ENCODE data around the gene GNB1L.

GNB1L gene

DNA sequence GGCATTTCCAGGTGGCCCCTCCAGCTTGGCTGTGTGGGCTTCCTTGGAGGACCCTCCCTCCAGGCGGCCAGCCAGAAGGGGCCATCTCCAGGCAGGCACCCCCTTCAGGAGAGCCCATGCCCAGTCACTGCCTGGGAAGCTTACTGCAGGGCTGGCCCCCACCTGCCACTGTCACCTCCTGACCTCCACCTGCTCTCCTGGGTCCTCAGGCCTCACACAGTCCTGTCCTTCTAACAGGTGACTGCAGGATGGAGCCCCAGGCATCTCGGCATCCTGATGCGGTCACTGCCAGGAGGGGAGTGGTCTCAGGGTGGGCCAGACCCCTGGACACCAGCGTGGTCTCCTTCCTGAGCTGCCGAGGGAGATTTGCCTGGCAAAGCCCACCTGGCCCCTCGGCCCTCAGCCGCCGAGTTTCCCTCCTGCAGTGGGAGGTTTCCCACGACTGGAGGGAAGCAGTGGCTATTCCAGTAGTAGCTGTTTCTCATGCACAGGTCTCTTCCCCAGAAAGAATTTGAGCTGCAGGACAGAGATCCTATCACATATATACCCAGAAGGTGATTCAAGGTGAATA is 81.1 kb downstream of the GNB1L start:
- DNase-seq (no peak), ATAC-seq (no peak)
- Mint-ChIP-seq H3K27me3 (peaks cover 85% of the 10 kb centered on the region), H3K4me3 (no peak overlapping the region), H3K9me3 (no peaks in the 10 kb centered on the region), H3K27ac (no peak overlapping the region), H3K4me1 (peaks cover 9% of the 10 kb centered on the region)

DNA sequence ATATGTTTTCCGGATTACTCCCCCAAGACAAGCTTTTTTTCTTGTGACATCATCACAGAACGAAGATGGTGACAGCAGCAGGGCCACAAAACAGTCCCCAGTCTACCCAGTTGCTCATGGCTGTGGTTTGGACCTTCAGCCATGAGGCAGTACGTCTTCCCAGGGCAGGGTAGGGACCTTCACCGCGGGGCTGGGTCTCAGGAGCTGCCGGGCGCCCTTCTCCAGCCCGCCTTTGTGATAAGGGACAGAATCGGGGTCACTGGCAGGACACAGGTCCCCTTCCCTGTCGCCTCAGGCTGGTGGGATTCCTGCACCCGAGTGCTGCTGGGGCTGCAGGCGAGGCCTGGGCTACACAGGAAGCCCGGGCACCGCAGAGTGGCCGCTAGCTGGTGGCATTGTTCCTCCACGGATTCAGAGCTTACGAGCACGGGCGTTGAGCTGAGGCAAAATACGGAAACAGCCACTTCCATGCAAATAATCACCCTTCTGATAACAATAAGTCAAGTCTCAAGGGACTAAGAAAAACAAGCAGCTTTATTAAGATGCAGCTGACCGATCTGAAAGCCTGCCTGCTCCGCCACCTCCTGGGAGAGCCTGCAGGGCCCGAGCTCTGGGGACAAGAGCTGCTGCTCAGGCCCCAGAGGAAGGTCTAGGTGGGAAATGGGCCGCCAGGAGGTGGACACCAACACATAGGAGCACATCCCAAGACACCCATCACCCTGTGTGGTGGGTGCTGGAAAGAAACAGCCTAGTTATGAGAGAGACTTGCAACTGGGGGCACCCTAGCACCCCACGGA is 81.8 kb downstream of the GNB1L start:
- Mint-ChIP-seq H3K4me1 (peaks cover 9% of the 10 kb centered on the region), H3K9me3 (no peaks in the 10 kb centered on the region), H3K4me3 (no peak overlapping the region), H3K27ac (peak overlapping the region in 1 of 2 donors; percentile 54), H3K27me3 (peaks cover 85% of the 10 kb centered on the region)
- no peak for ATAC-seq
- DNase-seq: no peak

DNA sequence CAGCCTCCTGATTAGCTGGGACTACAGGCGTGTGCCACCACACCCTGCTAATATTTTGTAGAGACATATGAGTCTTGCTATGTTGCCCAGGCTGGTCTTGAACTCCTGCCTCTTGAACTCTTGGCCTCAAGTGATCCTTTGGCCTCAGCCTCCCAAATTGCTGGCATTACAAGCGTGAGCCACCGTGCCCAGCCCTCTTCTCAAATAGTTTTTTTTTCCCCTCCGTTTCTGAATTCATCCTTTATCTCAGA is 82.3 kb downstream of the GNB1L start:
- H3K4me3 Mint-ChIP-seq: no peak overlapping the region
- peaks cover 85% of the 10 kb centered on the region for H3K27me3 Mint-ChIP-seq
- H3K4me1 Mint-ChIP-seq: peaks cover 14% of the 10 kb centered on the region
- DNase-seq (no peak), ATAC-seq (no peak)
- H3K9me3 Mint-ChIP-seq: no peaks in the 10 kb centered on the region
- no peak overlapping the region for H3K27ac Mint-ChIP-seq

DNA sequence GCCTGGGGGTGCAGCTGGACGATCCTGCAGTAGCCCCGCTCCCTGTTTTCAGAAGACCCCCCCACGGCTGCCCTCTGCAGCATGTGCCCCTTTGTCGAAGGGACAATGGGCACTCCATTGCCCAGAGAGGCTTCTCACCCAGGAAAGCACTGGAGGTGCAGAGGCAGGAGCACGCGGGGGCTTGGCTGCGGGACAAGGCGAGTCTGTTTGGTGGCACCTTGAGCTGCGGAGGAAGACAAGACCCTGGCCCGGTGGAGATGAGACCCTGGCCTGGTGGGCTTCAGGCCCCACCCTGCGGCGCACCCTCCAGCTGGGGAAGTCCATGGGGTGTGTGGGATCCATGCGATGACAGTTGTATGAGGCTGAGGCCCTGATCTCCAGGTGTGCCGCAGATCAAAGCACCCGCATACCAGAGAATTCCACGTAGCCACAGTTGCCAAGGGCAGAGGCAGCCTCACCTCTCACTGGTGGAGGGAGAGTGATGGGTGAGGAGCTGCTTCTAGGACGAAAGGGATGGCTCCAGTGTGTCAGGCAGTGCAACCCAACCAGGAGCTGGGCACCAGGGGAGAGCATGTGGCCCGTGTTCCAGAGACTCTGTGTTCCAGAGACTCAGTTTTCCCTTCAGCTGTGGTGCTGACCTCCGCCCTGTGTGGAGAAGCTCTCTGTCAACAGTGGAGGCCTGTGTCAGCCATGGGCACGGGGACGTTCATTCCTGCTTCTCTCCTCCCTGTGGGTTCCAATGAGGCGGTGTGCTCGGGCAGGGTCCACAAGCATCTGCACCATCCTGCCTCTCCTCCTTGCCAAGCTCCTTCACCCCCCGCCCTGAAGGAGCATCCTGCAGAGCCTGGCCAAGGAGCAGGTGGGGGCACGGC is 84.1 kb downstream of the GNB1L start:
- no peak overlapping the region for H3K4me3 Mint-ChIP-seq
- no peaks in the 10 kb centered on the region for H3K9me3 Mint-ChIP-seq
- H3K27me3 Mint-ChIP-seq: peaks cover 87% of the 10 kb centered on the region
- no peak overlapping the region for H3K27ac Mint-ChIP-seq
- DNase-seq (no peak), ATAC-seq (no peak)
- peaks cover 14% of the 10 kb centered on the region for H3K4me1 Mint-ChIP-seq

DNA sequence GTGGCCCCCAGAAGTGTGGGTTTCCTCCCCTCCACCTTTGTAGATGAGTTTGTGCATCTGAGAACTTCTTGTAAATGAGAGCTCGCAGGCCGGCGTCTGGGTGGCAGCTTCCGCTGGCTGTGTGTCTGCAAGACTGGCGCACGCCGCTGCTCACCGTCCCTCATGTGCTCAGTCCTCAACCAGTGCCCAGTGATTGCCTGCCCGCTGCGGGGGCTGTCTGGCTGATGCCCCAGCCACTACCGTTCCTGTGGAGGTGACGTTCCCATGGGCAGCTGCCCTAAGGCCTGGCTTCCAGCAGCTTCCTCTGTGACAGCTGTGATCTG is 85.3 kb downstream of the GNB1L start:
- no peak overlapping the region for H3K4me3 Mint-ChIP-seq
- DNase-seq (no peak), ATAC-seq (no peak)
- peaks cover 19% of the 10 kb centered on the region for H3K4me1 Mint-ChIP-seq
- peaks cover 93% of the 10 kb centered on the region for H3K27me3 Mint-ChIP-seq
- no peaks in the 10 kb centered on the region for H3K9me3 Mint-ChIP-seq
- no peak overlapping the region for H3K27ac Mint-ChIP-seq

DNA sequence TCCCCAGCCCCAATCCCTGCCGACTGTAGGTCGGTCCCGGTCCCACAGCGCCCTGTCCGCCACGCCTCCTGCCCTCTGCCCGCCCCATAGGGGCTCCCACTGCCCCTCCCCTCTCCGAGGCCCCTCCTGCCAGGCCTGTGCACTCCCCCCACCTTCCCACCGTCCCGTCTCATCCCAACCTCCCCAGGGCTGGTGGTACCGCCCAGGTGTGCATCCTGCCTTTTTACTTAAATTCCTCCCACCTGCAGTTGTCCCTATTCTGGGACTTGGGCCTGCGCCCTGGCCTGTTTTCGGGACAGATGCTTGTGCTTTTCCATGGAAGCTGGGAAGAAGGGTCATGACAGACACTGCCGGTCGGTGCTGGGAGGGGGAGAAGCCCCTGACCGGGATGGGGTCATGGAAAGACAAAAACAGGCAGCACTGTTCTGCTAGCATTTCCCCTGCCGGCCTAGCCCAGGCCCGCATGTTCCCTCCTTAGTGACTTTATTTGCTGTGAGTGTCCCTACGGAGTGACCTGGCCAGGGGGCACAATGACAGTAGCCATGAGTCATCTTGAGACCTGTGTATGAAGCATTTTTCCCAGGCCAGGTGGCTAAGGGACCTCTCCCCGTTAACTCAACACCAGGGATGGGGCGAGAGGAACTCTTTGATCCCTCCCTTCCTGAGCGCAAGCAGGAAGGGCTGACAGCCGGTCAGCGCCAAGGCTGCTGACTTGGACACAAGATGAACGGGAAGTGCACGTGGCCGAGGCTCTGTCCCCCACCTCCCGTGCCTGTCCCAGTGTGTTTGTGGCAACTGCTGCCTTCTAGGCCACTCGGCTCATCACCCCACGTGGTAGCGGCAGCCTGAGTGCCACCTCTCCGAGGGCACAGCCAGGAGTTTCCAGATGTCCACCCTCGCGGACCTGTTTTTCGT is 87.0 kb downstream of the GNB1L start:
- DNase-seq: no peak
- Mint-ChIP-seq H3K27ac (no peak overlapping the region), H3K4me1 (peaks cover 19% of the 10 kb centered on the region), H3K27me3 (peaks cover 93% of the 10 kb centered on the region), H3K9me3 (no peaks in the 10 kb centered on the region), H3K4me3 (peak overlapping the region; percentile 64 to 68)
- ATAC-seq: peak; percentile 49

DNA sequence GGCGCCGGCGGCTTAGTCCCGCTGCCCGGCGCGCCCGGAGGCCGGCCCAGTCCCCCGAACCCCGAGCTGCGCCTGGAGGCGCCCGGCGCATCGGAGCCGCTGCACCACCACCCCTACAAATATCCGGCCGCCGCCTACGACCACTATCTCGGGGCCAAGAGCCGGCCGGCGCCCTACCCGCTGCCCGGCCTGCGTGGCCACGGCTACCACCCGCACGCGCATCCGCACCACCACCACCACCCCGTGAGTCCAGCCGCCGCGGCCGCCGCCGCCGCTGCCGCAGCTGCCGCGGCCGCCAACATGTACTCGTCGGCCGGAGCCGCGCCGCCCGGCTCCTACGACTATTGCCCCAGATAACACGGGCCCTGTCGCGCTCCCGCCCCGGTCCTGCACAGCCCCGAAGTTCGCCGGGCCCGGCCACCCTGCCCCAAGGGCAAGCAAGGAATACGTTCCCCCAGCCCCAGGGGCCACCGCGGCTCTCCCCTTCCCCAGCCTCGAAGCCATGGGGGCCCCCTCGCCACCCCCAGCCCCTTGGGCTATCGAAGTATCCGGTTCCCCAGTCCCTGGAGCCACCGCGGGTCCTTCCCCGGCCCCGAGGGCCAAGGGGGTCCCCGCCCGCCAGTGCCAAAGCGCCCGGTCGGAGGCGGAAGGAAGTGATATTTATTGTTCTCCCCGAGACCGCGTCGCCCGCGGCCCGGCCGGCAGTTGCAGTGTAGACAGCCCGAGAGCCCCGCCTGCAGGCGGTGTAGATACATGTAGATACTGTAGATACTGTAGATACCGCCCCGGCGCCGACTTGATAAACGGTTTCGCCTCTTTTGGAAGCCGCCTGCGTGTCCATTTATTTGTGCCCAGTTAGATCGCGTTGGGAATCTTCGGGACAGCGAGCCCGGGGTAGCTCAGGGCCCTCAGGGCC is 87.9 kb downstream of the GNB1L start:
- no peaks in the 10 kb centered on the region for H3K9me3 Mint-ChIP-seq
- DNase-seq: peak; percentile 57 to 72

DNA sequence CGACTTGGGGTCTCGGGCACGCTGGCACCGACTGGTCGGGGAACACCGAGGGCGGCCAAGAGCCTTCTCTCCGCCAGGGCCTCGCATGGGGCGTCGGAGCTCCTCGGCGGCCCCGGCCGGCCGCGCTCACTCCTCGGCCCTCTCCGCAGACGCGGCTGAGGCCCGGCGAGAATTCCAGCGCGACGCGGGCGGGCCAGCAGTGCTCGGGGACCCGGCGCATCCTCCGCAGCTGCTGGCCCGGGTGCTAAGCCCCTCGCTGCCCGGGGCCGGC is 88.5 kb downstream of the GNB1L start:
- ATAC-seq: peak; percentile 3
- H3K27me3 Mint-ChIP-seq: peaks cover 94% of the 10 kb centered on the region
- DNase-seq: no peak
- no peak overlapping the region for H3K27ac Mint-ChIP-seq
- peaks cover 19% of the 10 kb centered on the region for H3K4me1 Mint-ChIP-seq
- no peak overlapping the region for H3K4me3 Mint-ChIP-seq
- no peaks in the 10 kb centered on the region for H3K9me3 Mint-ChIP-seq

More for the DNA sequence above, 87.9 kb downstream of the GNB1L start:
- peak; percentile 85 for ATAC-seq
- no peak overlapping the region for H3K27ac Mint-ChIP-seq
- H3K4me1 Mint-ChIP-seq: peaks cover 19% of the 10 kb centered on the region
- H3K27me3 Mint-ChIP-seq: peaks cover 93% of the 10 kb centered on the region
- H3K4me3 Mint-ChIP-seq: peak overlapping the region; percentile 68 to 78

DNA sequence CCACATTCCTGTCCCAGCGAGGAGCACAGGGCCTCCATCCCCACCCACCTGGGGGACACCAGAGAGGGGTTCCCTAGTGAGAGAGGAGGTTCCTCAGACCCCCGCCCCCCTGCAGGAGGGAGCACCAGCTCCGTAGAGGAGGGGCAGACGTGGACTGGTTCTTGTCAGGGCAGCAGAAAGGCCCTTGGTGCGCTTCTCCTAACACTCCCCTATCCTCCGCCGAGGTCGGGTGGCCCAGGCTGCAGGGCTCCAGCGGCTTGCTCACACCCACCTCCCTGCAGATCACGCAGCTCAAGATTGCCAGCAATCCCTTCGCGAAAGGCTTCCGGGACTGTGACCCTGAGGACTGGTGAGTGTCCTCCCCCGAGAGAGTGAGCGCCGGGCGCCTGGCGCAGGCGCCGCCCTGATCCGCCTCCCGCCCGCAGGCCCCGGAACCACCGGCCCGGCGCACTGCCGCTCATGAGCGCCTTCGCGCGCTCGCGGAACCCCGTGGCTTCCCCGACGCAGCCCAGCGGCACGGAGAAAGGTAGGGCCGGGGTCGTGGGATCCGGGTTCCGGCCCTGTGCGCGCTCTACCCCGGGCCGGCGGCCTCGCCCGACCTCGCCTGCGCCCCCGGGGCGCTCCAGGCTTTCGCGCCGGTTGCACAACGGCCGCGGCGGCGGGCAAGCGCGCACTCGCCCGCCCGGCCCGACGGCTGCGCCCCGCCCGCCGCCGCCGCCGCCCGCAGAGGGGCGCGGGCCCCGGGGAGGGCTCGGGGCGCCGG is 89.0 kb downstream of the GNB1L start:
- Mint-ChIP-seq H3K27ac (no peak overlapping the region), H3K27me3 (peaks cover 89% of the 10 kb centered on the region), H3K9me3 (no peaks in the 10 kb centered on the region), H3K4me1 (peaks cover 19% of the 10 kb centered on the region), H3K4me3 (peak overlapping the region; percentile 68 to 75)
- DNase-seq: no peak
- ATAC-seq: peak; percentile 29

DNA sequence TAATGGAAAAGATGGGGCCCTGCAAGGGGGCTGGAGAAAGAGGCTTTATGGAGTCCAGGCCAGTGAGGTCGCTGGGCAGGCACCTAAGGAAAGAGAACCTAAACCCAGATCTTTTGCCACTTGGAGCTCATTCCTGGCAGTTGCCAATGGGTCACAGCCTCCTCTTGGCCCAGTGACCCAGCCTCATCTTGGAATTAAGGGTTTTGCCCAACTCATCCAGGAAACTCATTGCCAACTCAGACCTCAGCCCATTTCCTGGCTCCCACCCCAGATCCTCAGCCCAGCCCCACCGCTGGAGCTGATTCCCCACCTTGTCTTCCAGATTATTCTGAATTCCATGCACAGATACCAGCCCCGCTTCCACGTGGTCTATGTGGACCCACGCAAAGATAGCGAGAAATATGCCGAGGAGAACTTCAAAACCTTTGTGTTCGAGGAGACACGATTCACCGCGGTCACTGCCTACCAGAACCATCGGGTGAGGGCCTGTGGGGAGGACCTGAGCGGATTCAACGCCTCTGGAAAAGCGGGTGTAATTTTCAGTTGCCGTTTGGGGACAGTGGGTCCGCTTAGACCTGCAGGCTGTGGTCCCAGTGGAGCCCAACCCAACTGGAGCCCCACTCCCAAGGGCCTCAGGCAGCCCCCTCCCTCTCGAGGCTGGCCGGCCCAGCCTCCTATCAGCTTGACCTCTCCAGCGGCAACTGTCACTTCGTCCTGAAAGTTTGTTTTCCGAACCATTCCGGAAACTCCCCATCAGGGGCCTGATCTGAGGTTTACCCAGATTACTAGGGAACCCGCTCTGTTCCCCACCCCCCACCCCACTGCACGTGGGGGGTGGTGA is 89.8 kb downstream of the GNB1L start:
- Mint-ChIP-seq H3K9me3 (no peaks in the 10 kb centered on the region), H3K4me3 (no peak overlapping the region), H3K27me3 (peaks cover 88% of the 10 kb centered on the region), H3K4me1 (peaks cover 26% of the 10 kb centered on the region), H3K27ac (peak overlapping the region in 1 of 2 donors; percentile 52)
- ATAC-seq (no peak), DNase-seq (no peak)

DNA sequence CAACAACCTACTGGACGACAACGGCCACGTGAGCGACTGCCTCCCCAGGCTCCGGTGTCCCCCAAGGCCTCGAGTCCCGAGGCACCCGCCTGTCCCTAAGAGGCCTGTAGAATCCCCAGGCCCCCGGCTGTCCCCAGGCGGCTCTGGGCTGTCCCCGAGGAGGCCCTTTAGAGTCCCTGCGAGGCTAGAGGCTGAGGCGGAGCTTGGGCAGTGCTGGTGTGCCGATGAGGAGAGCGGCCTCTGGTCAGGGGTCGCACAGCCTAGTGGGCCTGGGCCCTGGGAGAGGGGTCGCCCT is 90.4 kb downstream of the GNB1L start:
- Mint-ChIP-seq H3K9me3 (no peaks in the 10 kb centered on the region), H3K27me3 (peaks cover 88% of the 10 kb centered on the region), H3K27ac (no peak overlapping the region), H3K4me3 (no peak overlapping the region), H3K4me1 (peaks cover 32% of the 10 kb centered on the region)
- ATAC-seq (no peak), DNase-seq (no peak)

DNA sequence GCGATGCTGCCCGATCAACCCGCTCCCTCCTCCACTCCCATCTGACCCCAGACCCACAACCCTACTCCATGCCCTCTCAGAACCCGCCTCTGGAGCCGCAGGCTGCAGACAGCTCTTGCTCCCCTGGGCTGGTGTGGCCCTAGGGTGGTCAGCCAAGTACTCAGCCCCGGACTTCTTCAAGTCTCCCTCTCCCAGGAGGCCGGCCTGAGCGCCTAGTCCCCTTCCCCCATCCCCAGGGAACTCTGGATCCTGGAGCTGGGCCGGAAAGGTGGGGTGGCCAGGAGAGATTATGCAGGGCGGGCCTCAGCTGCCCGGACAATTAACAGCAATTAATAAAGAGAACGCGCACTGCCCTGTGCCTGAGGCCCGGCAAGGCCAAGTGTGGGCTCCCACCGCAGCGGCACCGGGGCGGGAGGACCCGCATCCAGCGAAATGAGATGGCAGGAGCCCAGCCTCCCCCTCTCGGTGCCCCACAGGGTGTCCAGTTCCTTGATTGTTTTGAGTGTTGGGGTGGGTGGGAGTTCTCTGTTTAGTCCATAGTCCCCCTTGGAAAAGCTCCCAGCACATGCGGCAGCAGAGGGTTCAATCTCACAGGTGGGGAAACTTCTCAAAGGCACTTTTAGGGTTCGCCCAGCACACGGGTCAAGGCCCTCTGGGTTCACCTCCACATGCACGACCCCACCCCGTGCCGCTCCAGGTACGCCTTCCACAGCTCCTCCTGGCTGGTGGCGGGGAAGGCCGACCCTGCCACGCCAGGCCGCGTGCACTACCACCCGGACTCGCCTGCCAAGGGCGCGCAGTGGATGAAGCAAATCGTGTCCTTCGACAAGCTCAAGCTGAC is 91.0 kb downstream of the GNB1L start:
- H3K9me3 Mint-ChIP-seq: no peaks in the 10 kb centered on the region
- H3K27ac Mint-ChIP-seq: no peak overlapping the region
- ATAC-seq (no peak), DNase-seq (no peak)
- H3K4me1 Mint-ChIP-seq: peaks cover 37% of the 10 kb centered on the region
- peaks cover 88% of the 10 kb centered on the region for H3K27me3 Mint-ChIP-seq
- H3K4me3 Mint-ChIP-seq: no peak overlapping the region
